ENCODE results near the gene ITPRIP. TPM values are rescaled to one million over a fixed set of nuclear protein-coding genes. Genes with fewer than 3 reads are reported as not detected.

Gene ITPRIP
- polyA plus RNA-seq, 3 donors: 11.6 to 12.9 (median 11.8) TPM

GRCh38 chr10:104317726-104318299 is 20.5 kb downstream of the ITPRIP start:
- DNase-seq (ENCODE audit: extremely low read depth in 1 of 11, low read depth in 9 of 11, low spot score in 4 of 11): no peak

GRCh38 chr10:104317269-104317710 is 21.0 kb downstream of the ITPRIP start:
- DNase-seq (ENCODE audit: extremely low read depth in 1 of 11, low read depth in 9 of 11, low spot score in 4 of 11): no peak

- no peak for DNase-seq (ENCODE audit: extremely low read depth in 1 of 11, low read depth in 9 of 11, low spot score in 4 of 11)
These were observed 21.8 kb downstream of the ITPRIP start for GRCh38 chr10:104316321-104317099.

- DNase-seq (ENCODE audit: extremely low read depth in 1 of 11, low read depth in 9 of 11, low spot score in 4 of 11): no peak
These were observed 22.8 kb downstream of the ITPRIP start for GRCh38 chr10:104315486-104315921.

- no peak for DNase-seq (ENCODE audit: extremely low read depth in 1 of 11, low read depth in 9 of 11, low spot score in 4 of 11)
These were observed 23.4 kb downstream of the ITPRIP start for GRCh38 chr10:104314591-104315485.

GRCh38 chr10:104311184-104311720 is 27.0 kb downstream of the ITPRIP start:
- no peak for DNase-seq (ENCODE audit: extremely low read depth in 1 of 11, low read depth in 9 of 11, low spot score in 4 of 11)

GRCh38 chr10:104309980-104310978 is 28.0 kb downstream of the ITPRIP start:
- no peak for DNase-seq (ENCODE audit: extremely low read depth in 1 of 11, low read depth in 9 of 11, low spot score in 4 of 11)

- no peak for DNase-seq (ENCODE audit: extremely low read depth in 1 of 11, low read depth in 9 of 11, low spot score in 4 of 11)
These were observed 29.8 kb downstream of the ITPRIP start for GRCh38 chr10:104308439-104308903.

GRCh38 chr10:104307576-104308438 is 30.5 kb downstream of the ITPRIP start:
- no peak for DNase-seq (ENCODE audit: extremely low read depth in 1 of 11, low read depth in 9 of 11, low spot score in 4 of 11)

GRCh38 chr10:104306897-104307296 is 31.4 kb downstream of the ITPRIP start:
- DNase-seq (ENCODE audit: extremely low read depth in 1 of 11, low read depth in 9 of 11, low spot score in 4 of 11): no peak

- DNase-seq (ENCODE audit: extremely low read depth in 1 of 11, low read depth in 9 of 11, low spot score in 4 of 11): no peak
These were observed 33.3 kb downstream of the ITPRIP start for GRCh38 chr10:104304927-104305326.

- no peak for DNase-seq (ENCODE audit: extremely low read depth in 1 of 11, low read depth in 9 of 11, low spot score in 4 of 11)
These were observed 33.9 kb downstream of the ITPRIP start for GRCh38 chr10:104304356-104304745.

- DNase-seq (ENCODE audit: extremely low read depth in 1 of 11, low read depth in 9 of 11, low spot score in 4 of 11): no peak
These were observed 34.5 kb downstream of the ITPRIP start for GRCh38 chr10:104303594-104304355.

- no peak for DNase-seq (ENCODE audit: extremely low read depth in 1 of 11, low read depth in 9 of 11, low spot score in 4 of 11)
These were observed 36.2 kb downstream of the ITPRIP start for GRCh38 chr10:104301907-104302690.

GRCh38 chr10:104300736-104301292 is 37.5 kb downstream of the ITPRIP start:
- no peak for DNase-seq (ENCODE audit: extremely low read depth in 1 of 11, low read depth in 9 of 11, low spot score in 4 of 11)

All from renal cortex interstitium (tissue), 11 donors.